GM13977 (cell line): ENCODE measurements around the gene SH3RF3.

ENCODE experiments used
- DNase-seq: peaks from one replicate; pipeline ENCODE4 v3.0.0; 2012; ENCODE audit warnings: low spot score
- in situ Hi-C: fragments of 300-500 bp; cut with MboI; formaldehyde crosslinking; loops from one replicate; pipeline ENCODE4 v1.12.0; 2022; ENCODE audit warnings: low sequenced_read_pairs, low pct_unique_long_range_greater_than_20kb, mixed read lengths, inconsistent platforms; ENCODE audit not compliant: unreplicated experiment
- TF ChIP-seq, protein P1 (sequence below): IDR thresholded peaks from 2 replicates; pipeline ENCODE4 v1.5.1; 2012; ENCODE audit warnings: mild to moderate bottlenecking, control low read depth; ENCODE audit not compliant: insufficient read depth; ENCODE audit errors: extremely low read depth, missing control alignments

SH3RF3 gene

DNA sequence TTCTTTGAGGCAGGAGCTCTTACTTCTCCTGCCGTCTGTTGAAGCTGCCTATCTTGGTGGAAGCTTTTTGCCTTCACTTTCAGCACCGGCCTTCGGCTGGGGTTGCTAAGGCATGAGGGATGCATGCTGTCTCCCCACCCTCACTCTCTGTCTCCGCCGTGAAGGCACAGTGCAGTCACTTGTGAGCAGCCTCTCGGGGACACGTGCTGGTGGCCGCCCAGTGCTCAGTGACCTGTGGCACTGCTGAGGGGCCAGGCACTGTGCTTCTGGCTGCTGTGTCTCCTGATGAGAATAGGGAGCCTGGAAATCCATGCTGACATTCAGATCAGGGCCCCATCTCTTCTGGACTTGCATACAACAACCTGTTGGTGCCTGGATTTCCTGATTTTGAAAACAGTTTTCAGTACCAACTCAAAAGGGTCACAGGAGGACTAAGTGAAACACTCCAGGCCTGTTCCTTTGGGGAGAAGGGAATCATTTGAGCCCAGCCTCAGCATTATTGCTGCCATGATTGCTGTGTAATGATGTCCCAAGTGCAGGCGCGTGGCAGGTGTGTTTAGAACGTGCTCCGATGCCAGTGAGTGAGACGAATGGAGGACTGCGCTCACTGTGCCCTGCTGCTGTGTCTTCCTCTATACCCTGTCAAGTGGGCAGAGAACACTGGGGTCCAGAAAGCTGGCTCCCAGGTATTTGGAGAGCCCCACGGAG is 266.6 kb downstream of the SH3RF3 start:
- in situ Hi-C loops: no loop called here
- no peak for DNase-seq
- TF ChIP-seq, protein P1, sequence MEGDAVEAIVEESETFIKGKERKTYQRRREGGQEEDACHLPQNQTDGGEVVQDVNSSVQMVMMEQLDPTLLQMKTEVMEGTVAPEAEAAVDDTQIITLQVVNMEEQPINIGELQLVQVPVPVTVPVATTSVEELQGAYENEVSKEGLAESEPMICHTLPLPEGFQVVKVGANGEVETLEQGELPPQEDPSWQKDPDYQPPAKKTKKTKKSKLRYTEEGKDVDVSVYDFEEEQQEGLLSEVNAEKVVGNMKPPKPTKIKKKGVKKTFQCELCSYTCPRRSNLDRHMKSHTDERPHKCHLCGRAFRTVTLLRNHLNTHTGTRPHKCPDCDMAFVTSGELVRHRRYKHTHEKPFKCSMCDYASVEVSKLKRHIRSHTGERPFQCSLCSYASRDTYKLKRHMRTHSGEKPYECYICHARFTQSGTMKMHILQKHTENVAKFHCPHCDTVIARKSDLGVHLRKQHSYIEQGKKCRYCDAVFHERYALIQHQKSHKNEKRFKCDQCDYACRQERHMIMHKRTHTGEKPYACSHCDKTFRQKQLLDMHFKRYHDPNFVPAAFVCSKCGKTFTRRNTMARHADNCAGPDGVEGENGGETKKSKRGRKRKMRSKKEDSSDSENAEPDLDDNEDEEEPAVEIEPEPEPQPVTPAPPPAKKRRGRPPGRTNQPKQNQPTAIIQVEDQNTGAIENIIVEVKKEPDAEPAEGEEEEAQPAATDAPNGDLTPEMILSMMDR: no peak

DNA sequence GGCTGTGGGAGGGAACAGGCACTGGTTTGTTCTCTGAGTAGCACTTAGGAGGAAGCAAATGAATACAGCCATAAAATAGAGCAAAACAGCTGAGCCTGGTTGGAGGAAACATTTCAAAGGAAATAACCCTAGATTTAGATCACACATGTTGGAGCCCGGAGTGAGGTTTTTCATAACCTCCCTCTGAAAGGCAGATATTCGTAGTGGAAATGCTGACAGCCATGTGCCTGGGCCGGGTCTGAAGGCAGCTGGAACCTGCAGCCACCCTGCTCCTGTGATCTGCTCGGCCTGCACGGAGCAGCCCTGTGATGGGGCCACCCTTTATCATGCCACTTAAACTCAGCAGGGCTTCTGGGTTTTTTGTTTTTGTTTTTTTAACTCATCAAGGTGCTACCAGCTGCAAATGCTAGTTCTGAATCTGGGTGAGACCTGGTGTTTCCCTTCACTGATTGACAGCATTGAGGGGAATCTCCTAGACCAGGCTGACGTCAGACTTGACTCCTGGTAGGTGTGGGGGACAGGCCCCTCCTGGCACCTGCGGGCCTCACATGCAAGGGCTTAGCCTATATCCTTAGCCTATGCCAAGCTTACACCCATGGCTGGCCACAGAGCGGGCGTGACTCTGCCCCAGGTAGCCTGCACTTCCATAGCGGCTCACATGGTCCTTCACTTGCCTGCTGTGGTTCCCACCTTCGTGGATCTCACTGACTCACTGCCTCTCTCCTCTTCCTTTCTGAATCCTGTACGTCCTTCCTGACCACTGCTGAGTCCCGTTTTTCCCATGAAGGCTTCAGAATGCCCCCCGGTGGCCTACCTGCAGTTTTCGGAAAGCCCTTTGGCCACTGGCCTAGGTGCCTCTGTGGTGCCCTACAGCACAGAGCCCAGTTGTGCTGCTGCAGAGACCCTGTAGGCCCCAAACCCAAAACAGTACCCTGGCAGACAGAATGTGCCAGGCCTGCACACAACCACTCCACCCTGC is 267.5 kb downstream of the SH3RF3 start:
- peak; percentile 69 for DNase-seq
- in situ Hi-C loops: no loop called here

DNA sequence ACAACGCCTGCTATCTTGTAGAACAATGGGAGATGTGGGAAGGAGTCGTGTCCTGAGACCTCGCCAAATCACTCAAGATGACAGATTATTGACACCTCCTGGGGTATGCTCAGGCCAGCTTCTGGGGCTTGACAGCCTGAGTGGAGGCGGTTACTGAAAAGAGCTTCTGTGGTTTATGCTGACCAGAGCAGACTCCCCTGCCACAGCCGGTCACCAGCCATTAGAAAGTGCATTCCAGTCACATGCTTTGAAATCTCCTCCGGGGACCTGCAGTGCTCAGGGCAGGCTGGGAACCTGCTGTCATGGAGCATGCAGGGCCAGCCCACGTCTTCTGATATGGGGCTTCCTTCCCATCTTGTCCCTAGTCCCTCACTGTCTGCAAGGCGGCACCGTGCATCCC is 268.9 kb downstream of the SH3RF3 start:
- DNase-seq: no peak
- TF ChIP-seq, protein P1: no peak
- in situ Hi-C loops: no loop called here

More for the DNA sequence above, 267.5 kb downstream of the SH3RF3 start:
- TF ChIP-seq, protein P1: no peak

DNA sequence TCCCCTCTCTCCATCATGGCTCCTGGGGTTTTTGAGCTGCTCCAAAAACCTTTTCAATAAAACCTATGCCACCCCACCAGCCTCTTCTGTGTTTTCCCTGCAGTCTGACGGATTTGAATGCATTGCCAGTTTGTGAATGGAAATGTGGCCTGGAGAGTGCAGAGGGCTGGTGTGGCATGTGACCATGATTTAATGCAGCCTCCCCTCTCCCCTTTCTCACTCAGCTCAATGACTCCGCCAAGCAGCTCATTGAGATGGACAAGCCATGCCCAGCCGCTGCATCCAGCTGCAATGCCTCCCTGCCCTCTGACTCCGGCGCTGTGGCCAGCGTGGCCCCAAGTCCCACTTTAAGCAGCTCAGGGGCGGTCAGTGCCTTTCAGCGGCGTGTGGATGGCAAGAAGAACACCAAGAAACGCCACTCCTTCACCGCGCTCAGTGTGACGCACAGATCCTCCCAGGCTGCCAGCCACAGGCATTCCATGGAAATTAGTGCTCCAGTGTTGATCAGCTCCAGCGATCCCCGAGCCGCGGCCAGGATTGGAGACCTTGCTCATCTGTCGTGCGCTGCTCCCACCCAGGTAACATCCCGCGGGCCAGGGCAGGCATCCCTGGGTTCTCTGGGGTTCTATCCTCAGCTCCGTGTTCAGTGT is 269.5 kb downstream of the SH3RF3 start:
- in situ Hi-C loops: no loop called here
- TF ChIP-seq, protein P1: no peak
- no peak for DNase-seq

DNA sequence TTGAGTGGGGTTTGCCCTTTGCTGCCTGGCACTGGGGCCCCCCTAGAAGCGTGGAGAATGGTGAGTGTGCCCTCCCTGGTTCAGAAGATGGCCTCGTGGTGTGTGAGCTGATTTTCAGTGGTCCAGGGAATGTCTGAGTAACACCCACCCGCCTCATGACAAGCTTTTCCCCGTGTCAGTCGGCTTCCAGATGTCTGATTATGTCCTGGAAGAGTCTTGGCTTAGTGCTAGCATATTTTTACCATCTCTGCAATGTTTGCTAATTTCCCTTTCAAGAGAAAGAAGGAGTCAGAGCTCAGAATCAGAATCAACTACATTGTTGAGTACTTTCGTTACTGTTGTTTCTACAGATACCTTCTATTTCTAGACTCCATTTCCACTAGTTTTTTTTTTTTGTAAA is 270.1 kb downstream of the SH3RF3 start:
- TF ChIP-seq, protein P1: no peak
- in situ Hi-C loops: no loop called here
- DNase-seq: no peak

DNA sequence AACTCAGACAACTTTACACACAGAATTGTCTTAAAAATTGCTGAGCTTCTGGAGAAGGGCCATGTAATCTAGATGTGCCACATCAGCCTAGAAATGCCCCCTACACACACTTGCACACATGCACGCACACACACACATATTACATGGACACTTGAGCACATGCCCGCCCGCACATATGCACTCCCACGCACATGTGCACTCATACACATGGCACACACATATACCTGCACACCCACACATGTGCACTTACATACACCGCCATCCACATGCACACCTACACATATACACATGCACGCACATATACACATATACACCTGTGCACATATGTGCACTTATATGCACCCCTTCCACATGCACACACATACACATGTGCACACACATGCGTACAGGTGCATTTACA is 271.1 kb downstream of the SH3RF3 start:
- in situ Hi-C loops: no loop called here
- TF ChIP-seq, protein P1: no peak
- DNase-seq: no peak
